Hematopoietic multipotent progenitor cell treated with erythropoietin and hydrocortisone succinate and interleukin-3 and kit ligand, for 15 days (in vitro differentiated cells): ENCODE measurements around the gene TMEM234.
A peak's percentile ranks its signal among the peaks of the same experiment; 100 is the strongest.

Experiments
- DNase-seq: peaks from one replicate; pipeline ENCODE4 v3.0.0-alpha.2; 2015; ENCODE audit warnings: low spot score

Gene TMEM234

DNA sequence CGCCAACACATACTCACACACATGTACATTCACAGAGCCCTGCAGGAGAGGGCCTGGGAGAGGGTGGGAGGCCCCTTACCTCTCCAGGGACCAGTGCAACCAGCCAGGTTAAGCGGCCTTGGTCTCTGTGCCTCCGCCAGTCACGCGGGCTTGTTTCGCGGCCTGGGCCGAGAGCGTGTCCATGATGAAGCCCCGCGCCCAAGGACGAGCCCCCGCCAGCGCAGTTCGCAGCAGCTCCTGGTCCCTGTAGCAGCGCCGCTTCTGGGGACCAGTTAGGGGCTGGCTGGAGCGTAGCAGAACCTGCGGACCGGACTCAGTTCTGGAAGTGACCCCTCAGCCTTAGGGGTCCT lies 17.6 kb upstream of the TMEM234 start:
- DNase-seq, result no peak

DNA sequence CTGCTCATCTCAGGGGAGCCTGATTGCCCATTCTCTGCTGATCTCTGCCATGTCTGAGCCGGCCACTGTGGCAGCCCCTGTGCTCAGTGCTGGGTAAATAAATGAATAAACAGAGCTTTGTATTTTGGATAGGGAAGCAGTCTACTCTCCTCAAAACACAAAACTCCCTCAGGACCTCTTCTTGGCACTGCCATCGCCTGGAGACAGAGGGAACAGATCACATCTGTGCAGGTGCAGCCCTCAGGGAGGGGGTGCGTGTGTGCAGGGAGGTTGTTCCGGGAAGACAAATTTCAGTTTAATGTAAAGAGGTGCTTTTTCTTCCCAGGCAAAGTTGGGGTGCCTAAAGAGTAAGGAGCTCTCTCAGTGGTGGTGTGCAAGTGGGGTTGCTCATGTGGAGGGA lies 17.2 kb upstream of the TMEM234 start:
- no peak for DNase-seq

DNA sequence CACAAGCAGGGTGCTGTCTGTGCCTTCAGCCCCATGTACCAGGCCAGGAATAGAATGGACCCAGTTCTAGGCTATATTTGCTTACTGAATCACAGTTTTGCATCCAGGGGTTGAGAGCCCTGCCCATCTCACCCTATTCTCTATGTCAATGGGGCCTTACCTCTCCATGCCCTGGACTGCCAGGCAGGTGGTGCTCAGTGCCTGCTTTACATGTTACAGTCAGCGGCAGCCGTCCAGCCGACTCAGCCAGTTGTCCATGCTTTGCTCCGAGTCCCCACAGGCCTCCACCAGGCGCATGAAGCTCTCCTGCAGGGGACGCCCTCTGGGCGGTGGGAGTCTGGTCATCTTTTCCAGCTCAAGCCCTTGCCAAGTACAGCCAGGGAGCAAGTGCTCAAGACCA lies 12.6 kb upstream of the TMEM234 start:
- DNase-seq, result no peak

DNA sequence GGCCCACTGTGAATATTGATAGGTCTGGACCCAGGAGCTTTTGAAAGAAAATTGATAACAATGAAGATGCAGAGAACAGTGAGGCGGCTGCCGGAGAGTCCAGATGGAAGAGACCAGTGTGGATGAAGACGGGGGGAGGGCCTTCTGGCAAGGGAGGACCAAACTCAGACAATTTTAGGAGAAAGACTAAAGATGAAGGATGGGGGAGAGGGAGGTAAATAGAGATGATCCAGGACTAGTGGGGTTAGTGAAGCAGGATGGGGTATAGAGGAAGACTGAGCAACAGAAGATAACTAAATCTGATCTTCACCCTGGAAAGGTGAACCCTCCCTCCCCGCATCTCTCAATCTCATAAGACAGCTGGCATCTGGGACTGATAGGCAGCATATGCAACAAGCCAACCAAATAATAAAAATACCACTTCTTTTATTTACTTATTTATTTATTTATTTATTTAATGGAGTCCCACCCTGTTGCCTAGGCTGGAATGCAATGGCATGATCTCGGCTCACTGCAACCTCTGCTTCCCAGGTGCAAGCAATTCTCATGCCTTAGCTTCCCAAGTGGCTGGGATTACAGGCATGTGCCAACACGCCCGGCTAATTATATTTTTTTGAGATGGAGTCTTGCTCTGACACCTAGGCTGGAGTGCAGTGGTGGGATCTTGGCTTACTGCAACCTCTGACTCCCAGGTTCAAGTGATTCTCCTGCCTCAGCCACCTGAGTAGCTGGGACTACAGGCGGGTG lies 10.6 kb upstream of the TMEM234 start:
- DNase-seq, result no peak

DNA sequence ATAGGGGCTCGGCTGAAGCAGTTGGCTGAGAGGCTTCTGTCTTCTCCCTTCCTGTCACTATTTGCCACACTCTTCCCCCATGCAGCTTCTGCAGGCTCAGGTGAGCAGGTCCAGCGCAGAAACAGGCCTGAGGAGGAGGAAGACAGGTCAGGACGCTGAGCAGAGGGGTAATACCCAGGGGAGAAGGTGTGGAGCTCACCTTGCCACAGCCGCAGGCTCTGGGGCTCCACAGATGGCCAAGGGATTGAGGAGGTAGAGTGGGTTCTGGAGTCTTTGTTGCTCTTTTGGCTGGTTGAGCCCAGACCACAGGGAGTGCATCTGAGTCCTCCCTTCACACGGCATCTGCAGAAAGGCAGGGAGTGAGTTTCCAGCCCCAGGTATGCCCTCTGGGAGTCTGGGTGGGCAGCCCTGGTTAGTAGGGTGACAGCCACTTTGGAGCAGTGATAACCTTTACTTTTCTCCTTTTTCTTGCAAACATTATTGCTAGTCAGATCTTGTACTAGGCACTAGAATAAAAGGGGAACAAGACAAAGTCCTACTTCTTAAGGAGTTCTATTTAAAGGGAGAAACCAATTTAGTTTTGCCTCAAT lies 9.8 kb upstream of the TMEM234 start:
- DNase-seq, result no peak

DNA sequence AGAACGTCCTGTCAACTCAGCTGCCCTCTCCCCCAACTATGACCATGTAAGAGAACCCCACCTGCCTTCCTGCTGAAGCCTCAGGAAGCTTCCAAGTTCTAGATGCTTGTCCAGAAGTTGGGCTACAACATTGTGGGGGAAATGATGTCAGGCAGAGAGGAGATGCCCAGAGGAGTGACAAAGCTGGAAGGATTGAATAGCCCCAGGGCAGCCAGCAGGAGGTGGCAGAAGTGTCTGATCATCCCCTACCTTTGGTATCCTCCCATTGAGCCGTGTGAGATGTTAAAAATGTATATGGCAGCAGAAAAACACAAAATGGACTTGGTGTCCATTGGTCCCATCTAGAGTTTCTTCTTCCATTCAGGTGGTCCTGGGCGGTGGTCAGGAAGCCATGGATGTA lies 6.6 kb upstream of the TMEM234 start:
- no peak for DNase-seq

DNA sequence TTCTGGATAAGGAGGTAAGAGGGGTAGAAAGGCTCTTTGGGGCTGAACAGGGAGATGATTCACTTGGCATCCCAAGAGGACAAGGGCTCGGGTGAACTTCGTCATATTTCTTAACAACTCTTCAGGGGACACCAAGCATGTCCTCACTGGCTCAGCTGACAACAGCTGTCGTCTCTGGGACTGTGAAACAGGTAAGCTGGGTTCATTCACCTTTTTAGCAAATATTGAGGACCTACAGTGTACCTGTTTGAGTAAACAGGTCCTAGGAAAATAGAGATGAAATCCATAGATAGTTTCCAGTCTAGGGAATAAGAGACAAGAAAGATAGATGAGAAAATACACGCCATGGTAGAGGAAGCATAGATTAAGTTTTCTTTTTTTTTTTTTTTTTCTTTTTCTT lies 2.1 kb upstream of the TMEM234 start:
- DNase-seq, result no peak

DNA sequence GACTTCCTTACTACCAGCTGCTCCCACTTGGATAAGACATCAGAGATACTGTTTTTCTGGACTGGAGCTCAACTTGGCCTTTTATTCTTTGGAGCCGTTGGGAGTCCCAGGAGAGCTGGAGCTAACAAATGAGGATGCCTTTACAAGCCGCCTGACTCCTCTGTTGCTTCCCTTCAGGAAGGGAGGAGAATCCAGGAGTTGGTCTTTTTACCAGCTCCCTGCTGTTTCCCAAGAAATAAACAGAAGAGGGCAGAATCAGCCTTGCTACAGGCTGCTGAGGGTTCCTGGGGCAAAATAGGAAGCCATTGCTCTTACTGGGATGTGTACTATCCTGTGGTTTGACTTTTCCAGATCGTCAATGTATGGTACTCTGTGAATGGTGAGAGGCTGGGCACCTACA lies 1.5 kb upstream of the TMEM234 start:
- DNase-seq, result no peak

DNA sequence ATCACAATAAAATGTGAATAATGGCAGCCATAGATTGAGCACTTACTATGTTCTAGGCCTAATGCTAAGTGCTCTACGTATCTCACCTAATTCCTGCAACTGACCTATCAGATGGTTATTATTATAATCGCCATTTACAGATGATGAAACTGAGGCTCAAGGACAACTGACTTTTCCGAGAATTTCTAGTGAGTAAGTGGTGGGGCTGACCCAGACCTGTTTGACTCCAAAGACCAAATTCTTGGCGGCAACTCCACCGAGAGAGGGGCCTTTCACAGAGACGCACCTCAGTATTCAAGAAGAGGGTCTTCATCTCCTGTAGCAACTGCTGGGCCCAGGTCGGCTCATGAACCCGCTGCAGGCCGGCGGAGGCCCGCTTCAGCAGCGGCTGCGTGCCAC lies 573 bp downstream of the TMEM234 start:
- DNase-seq, result no peak

DNA sequence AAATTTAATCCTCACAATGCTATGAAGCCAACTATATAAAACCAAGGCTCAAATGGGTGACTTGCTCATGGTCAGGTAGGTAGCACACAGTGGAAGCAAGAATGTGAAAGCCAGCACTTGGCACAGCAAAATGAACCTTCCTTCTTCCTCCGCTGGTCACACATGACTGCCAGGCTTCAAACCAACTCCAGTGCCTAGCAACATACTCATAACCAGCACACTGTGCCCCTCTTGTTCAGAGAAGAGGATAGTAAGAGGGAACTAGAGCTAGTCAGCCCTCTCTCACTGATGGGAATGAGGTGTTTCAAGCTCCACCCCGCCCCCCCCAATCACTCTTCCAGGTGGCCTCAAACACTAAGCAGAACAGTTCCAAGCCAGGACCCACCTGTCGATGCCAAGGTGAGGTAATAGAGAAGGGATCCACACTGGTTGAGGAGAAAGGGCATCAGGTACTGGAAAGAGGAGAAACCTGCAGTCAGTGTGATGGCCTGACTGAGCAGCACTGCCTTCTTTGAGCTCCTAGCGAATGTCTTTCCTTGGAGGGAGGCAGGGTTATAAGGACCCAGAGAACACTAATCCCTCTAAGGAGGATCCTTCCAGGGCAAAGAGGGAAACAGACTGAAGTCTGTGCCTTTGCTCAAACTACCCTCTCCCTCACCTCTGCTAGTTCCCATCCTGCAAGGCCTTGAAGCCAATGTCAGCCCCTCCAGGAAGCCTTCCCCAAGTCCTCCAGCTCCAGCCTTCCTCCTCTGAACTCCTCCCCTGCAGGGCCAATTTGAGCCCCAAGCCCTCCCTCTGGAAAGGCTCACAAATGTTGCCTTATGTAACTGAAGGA lies 1.2 kb downstream of the TMEM234 start:
- no peak for DNase-seq

DNA sequence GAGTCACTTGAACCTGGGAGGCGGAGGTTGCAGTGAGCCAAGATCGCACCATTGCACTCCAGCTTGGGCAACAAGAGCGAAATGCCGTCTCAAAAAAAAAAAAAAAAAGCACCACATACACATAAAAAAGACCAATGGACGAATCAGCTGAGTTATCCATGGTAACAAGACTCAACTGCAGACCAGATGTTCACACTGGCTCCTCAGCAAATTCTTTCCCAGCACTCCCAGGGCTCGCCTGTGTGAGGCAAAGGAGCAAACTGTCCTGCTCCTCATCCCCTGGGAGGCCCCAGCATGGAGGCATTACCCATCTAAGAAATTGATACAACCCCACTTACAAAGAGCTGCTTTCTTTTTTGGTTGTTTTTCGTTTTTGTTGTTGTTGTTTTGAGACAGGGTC lies 3.1 kb downstream of the TMEM234 start:
- no peak for DNase-seq

DNA sequence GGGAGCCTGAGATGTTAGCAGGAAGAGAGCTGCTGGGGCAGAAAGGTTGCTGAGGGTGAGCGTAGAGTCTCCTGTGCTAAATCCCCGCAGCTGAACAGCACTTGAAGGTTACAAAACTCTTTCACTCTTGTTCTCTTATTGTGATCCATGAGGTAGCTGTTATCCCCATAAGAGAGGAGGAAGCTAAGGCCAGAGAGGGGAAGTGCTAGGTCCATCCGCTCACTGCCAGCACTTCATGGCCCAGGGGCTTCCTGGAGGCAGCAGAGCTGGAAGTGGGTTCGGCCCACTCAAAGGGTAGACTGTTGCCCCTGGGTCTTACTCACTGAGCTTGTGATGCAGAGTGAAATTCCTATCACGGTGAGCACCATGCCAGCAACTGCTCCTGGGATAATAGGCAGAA lies 5.6 kb downstream of the TMEM234 start:
- DNase-seq, result no peak

DNA sequence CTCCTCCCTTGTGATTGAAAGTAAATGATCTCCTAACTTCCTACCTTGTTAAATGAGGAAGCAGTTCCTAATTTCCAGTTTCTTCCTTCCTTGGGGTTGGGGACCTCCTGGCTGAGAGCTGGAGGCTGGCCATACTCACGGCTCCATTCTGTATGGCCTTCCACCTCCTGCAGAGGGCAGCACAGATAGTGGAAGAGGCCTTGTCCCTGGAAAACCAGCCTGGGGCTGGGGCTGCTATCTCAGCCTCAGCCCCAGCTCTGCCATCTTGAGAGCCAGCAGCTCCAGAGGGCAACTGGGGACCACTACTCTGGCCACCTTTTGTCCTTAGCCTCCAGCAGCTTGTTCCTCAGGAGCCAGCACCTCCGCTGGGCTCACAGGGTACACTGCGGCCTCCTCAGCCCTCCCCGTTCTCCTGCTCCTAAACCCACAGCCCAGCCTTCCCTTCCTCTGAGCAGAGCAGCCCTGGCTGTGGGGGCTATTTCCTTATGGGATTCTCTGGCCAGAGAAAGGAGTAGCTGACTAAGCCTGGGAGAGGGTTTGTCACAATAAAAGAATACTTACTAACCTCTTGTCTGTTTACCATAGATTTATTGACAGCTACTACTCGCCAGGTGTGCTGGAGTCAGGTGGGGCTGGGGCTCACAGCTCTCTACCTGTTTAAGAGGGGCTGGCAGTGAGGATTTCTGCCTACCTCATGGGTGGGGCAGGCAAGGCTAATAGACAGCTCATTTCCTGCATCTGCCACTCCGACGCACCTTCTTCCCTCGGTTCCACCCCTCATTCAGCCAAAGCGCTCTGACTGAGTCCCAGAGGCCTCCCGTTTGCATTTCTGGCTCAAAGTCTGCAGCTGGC lies 6.3 kb downstream of the TMEM234 start:
- peak; percentile 64 for DNase-seq

DNA sequence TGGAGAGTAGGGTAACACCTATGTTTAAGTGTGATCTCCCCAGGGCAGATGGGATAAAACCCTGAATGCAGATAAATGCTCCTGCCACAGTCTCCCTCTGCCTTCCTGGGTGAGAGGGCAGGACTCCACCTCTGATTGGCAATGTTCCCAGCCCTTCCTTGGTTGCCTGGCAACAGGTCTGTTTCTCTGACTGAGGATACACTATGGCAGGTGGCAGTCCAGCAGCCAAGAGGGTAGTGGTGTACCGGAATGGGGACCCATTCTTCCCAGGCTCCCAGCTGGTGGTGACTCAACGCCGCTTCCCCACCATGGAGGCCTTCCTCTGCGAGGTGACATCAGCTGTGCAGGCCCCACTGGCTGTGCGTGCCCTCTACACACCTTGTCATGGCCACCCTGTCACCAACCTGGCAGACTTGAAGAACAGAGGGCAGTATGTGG lies 13.2 kb downstream of the TMEM234 start, which contains the start of gene DCDC2B:
Gene DCDC2B (plus strand): TSS at position 199 of the 438 bp plus-strand sequence. CDS start 5 bp downstream, at position 204.
- DNase-seq, result peak; percentile 86

DNA sequence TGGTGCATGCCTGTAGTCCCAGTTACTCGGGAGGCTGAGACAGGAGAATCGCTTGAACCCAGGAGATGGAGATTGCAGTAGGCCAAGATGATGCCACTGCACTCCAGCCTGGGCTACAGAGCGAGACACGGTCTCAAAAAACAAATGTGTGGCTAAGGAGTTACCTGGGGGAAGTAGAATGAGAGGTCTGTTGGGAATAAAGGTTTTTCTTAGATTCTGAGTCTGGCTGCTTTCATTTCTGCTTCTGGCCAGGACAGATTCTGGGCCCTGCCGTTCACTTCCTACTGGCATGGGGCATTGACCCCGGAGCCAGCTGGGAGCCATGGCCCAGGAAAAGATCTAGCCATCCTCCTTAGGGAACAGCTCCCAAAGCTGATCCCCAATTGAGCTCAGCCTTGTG lies 13.7 kb downstream of the TMEM234 start:
- no peak for DNase-seq

DNA sequence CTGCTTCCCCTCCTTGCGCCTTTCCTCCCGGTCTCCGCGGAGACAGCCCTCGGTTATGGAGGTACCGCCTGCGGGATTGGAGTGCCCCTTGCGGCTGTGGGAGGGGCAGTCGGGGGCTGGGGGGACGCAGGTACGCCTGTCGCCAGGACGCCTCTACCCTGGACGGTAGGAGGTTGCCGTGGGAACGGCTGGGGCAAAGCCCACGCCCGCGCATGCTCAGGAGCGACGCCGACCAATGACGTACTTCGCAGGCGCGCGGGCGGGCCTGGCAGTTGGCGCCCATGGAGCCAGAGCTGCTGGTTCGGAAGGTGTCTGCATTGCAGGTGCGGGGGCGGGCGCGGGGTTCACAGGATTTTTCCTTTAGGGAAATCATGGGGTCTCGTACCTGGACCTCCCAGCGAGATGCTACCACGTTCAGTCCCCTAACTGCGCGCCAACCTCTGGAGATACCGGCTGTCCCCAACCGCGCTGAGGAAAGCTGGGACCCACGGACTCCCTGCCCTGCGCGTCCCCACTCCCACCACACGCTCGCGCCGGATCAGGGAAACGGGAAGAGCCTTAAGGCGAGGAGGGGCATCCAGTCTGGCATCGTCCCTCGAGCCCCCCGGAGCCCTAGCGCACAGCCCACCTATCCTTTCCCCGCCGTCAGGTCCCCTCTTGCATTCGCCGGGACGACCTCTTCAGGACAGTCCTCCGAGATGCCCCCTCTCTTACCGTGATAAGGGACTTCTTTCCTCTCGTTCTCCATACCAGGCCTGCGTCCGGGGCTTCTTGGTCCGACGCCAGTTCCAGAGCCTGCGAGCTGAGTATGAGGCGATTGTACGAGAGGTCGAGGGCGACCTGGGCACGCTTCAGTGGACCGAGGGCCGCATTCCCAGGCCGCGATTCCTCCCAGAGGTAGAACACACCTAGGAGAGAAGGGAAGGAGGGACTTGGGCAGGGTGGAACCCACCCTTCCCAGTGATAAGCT lies 16.5 kb downstream of the TMEM234 start, which contains the start of gene IQCC:
Gene IQCC (plus strand): TSS at position 271 of the 970 bp plus-strand sequence. CDS start 11 bp downstream, at position 282.
- peak; percentile 86 for DNase-seq

DNA sequence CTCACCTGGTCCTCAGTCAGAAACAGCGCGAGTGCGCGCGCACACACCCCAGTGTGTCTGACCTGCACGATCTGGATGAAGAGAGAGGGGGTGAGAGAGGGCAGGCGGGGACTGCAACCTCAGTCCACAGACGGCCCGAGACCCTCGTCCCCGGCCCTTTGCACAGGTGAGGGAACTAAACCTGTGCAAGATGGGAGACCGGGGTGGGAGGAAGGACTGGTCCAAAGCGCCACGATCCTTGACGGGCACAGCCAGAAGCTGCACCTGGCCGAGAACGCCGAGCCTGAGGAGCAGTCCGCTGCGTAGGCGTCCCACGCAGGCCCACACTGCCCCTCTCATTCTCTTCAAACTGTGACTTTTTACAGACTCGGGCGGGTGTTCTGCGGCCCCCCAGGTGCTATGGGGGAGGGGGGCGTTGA lies 17.2 kb downstream of the TMEM234 start:
- DNase-seq, result no peak

DNA sequence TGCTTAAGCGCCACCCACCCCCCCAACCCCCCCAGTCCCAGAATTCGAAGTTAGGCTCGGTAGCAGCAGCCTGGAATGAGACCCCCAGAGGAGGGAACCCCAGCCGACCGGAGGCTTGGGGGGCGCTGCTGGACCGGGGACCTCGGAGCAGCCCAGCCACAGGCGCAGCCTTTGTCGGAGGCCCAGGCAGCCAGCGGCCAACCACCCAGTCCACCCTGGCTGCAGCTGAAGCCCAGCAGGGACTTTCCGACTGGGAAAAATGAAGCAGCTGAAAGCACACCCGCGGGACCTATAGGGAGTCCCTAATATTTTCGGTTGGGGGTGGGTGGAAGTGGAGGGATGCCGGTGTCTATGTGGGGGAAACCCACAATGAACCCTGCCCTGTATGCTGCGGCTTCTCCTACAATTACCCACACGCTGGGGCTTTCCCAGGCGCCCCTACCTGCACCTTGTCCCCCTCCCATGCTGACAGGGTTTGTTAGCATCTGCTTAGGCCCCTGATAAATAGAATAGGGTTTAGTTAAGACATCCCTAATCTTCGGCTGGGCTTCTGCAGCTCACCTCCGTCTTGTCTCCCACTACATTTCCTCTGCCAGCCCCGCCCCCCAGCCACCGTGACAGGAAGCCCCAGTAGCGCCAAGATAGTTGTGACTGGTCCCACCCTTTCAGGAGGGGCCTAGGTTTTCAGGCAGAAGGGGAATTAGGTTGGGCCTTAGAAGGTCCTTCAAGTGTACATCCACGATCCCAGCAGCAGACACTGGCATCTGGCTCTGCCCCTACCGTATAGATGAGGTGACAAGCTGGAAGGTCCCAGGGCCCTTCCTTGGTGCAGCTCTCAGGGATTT lies 20.9 kb downstream of the TMEM234 start:
- DNase-seq, result peak; percentile 62

DNA sequence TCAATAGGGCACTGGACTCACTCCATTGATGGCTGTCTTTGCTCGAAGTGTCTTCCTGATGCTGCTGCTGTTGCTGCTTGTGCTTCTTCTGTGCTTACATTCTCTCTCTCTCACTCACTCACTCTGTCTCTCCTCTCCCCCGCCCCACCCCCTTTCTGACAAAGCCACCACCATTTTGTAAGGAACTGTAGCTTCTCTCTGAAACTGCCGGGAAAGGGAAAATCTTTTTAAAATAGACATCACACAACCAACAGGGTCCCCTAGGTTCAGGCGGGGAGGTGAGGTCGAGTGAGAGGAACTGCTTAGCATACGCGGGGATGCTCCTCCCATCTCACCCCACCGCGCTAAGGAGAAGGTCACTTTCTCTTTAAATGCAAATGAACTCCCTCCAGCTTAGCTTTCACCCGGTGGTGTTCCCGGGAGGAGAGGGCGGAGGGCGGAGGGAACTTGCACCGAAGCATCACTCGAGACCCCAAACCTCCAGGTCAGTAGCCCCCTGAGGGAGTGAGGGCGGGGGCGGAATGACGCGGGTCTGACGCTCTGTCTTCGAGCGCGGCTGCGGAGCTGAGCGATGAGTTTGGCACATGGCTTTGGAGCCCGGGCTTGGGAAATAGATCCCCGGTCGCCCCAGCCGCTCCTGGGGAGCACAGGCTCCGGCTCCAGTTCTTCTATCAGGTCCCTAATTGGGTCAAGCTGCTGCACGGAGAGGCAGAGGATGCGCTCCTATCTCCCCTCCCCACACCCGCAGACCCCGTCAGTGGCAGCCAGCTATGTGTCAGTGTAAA lies 21.7 kb downstream of the TMEM234 start, which contains the start of gene CCDC28B:
Gene CCDC28B (plus strand): TSS at position 370 of the 785 bp plus-strand sequence. CDS start 1,341 bp downstream, outside the sequence.
- peak; percentile 34 for DNase-seq
